Liver (tissue), 3 donors: ENCODE results near the gene CYB5R4.

Source experiments
- FOXA1 ChIP-seq: IDR thresholded peaks from 2 replicates; pipeline ENCODE4 v1.6.1; 2016; ENCODE audit warnings: antibody characterized with exemption
- GABPA ChIP-seq, 2 donors: IDR thresholded peaks in 1 of 2; conservative IDR thresholded peaks in 1 of 2; 2 replicates each; pipeline ENCODE4 v1.6.1; 2016; ENCODE audit warnings: antibody characterized with exemption in 2 of 2, mild to moderate bottlenecking in 1 of 2, moderate library complexity in 1 of 2
- HNF4G ChIP-seq: IDR thresholded peaks from 2 replicates; pipeline ENCODE4 v1.6.1; 2016; ENCODE audit warnings: antibody characterized with exemption
- JUND ChIP-seq, 2 donors: IDR thresholded peaks; 2 replicates each; pipeline ENCODE4 v1.6.1; 2016; ENCODE audit warnings: antibody characterized with exemption in 2 of 2
- NR2F2 ChIP-seq: IDR thresholded peaks from 2 replicates; pipeline ENCODE4 v1.6.1; 2016; ENCODE audit warnings: antibody characterized with exemption
- RAD21 ChIP-seq, 2 donors: IDR thresholded peaks; 2 replicates each; pipeline ENCODE4 v1.6.1; 2016; ENCODE audit warnings: antibody characterized with exemption in 2 of 2, mild to moderate bottlenecking in 2 of 2
- RXRA ChIP-seq, 2 donors: IDR thresholded peaks; 2 replicates each; pipeline ENCODE4 v1.6.1; 2017 to 2018; ENCODE audit warnings: antibody characterized with exemption in 2 of 2, mild to moderate bottlenecking in 1 of 2
- TAF1 ChIP-seq: conservative IDR thresholded peaks from 2 replicates; pipeline ENCODE4 v1.6.1; 2016; ENCODE audit warnings: antibody characterized with exemption, mild to moderate bottlenecking
- YY1 ChIP-seq: IDR thresholded peaks from 2 replicates; pipeline ENCODE4 v1.6.1; 2016; ENCODE audit warnings: antibody characterized with exemption, mild to moderate bottlenecking
- TF ChIP-seq, protein P1 (sequence below): fragments of 150-350 bp; IDR thresholded peaks from 2 replicates; pipeline ENCODE4 v1.5.1; 2017; ENCODE audit warnings: improper control_type of control experiment, low read depth, low read length; ENCODE audit not compliant: missing input control
- TF ChIP-seq, protein P2 (sequence below): IDR thresholded peaks from 2 replicates; pipeline ENCODE4 v1.6.1; 2016; ENCODE audit warnings: antibody characterized with exemption
- TF ChIP-seq, protein P3 (sequence below): IDR thresholded peaks from 2 replicates; pipeline ENCODE4 v1.6.1; 2016; ENCODE audit warnings: antibody characterized with exemption, mild to moderate bottlenecking
- donor health status: healthy.
- donor health status: healthy.

DNA sequence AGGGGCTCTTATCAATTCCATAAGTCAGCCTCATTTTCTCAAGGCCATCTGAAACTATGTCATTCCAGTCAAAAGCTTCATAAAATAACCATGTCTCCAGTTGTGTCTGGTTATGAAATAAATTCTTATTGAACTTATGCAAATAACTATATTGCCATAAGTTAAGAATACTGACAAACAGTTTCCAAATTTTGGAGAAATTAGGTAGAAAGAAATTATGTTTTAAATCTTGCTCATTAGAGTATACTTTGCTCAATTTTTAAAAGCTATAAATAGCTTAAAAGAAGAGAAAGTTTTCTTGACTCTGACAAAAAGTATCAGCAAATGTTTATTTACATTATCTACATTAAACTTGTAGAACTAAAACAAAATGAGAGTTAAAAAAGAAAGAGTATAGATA is 111.1 kb downstream of the CYB5R4 start:
- TF ChIP-seq, protein P1, sequence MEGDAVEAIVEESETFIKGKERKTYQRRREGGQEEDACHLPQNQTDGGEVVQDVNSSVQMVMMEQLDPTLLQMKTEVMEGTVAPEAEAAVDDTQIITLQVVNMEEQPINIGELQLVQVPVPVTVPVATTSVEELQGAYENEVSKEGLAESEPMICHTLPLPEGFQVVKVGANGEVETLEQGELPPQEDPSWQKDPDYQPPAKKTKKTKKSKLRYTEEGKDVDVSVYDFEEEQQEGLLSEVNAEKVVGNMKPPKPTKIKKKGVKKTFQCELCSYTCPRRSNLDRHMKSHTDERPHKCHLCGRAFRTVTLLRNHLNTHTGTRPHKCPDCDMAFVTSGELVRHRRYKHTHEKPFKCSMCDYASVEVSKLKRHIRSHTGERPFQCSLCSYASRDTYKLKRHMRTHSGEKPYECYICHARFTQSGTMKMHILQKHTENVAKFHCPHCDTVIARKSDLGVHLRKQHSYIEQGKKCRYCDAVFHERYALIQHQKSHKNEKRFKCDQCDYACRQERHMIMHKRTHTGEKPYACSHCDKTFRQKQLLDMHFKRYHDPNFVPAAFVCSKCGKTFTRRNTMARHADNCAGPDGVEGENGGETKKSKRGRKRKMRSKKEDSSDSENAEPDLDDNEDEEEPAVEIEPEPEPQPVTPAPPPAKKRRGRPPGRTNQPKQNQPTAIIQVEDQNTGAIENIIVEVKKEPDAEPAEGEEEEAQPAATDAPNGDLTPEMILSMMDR: no peak
- TF ChIP-seq, protein P2, sequence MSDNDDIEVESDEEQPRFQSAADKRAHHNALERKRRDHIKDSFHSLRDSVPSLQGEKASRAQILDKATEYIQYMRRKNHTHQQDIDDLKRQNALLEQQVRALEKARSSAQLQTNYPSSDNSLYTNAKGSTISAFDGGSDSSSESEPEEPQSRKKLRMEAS: no peak
- TF ChIP-seq GABPA (IDR thresholded peaks at IDR 0.05 in 1 of 2, conservative IDR thresholded peaks at IDR 0.05 in 1 of 2): no peak
- TF ChIP-seq TAF1: no peak
- TF ChIP-seq RAD21 (IDR thresholded peaks at IDR 0.05): no peak
- TF ChIP-seq, protein P3, sequence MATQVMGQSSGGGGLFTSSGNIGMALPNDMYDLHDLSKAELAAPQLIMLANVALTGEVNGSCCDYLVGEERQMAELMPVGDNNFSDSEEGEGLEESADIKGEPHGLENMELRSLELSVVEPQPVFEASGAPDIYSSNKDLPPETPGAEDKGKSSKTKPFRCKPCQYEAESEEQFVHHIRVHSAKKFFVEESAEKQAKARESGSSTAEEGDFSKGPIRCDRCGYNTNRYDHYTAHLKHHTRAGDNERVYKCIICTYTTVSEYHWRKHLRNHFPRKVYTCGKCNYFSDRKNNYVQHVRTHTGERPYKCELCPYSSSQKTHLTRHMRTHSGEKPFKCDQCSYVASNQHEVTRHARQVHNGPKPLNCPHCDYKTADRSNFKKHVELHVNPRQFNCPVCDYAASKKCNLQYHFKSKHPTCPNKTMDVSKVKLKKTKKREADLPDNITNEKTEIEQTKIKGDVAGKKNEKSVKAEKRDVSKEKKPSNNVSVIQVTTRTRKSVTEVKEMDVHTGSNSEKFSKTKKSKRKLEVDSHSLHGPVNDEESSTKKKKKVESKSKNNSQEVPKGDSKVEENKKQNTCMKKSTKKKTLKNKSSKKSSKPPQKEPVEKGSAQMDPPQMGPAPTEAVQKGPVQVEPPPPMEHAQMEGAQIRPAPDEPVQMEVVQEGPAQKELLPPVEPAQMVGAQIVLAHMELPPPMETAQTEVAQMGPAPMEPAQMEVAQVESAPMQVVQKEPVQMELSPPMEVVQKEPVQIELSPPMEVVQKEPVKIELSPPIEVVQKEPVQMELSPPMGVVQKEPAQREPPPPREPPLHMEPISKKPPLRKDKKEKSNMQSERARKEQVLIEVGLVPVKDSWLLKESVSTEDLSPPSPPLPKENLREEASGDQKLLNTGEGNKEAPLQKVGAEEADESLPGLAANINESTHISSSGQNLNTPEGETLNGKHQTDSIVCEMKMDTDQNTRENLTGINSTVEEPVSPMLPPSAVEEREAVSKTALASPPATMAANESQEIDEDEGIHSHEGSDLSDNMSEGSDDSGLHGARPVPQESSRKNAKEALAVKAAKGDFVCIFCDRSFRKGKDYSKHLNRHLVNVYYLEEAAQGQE: no peak
- no peak for TF ChIP-seq YY1
- no peak for TF ChIP-seq HNF4G
- no peak for TF ChIP-seq RXRA (IDR thresholded peaks at IDR 0.05)
- no peak for TF ChIP-seq FOXA1
- no peak for TF ChIP-seq NR2F2
- TF ChIP-seq JUND (IDR thresholded peaks at IDR 0.05): no peak
